HG03066 (cell line): ENCODE results near the gene ARMH1.
"Not testable (repeated sequence)": the region's sequence is repeated elsewhere in the genome, so short reads cannot be mapped to it uniquely, and the experiment has no call there.

Experiments
- ATAC-seq: cut with Tn5 transposase; IDR thresholded peaks from one replicate; pipeline ENCODE4 v1.9.1; 2021; ENCODE audit warnings: low read depth; ENCODE audit not compliant: unreplicated experiment

Gene ARMH1

DNA sequence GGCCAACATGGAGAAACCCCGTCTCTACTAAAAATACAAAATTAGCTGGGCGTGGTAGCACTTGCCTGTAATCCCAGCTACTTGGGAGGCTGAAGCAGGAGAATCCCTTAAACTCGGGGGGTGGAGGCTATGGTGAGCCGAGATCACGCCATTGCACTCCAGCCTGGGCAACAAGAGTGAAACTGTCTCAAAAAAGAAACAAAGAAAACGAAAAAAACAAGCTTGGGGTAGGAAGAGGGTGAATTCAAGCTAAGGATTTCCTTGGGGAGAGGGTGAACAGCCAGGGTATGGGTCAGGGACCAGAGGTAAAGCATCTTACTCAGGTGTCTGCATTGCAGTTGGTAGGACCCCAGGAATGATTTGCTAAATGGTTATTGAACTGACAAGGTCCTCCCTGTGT is 91.9 kb downstream of the ARMH1 start:
- ATAC-seq = not testable (repeated sequence)
